Right lobe of liver (tissue), 4 donors: ENCODE results near the gene MUC6.

ENCODE experiments used
- POLR2A ChIP-seq: fragments of 450-650 bp; IDR thresholded peaks from one replicate; pipeline ENCODE4 v1.6.1; 2017; ENCODE audit warnings: antibody characterized with exemption, mild to moderate bottlenecking
- TF ChIP-seq, protein P1 (sequence below), 4 donors: fragments of 200-600 bp in 3 of 4; fragments of 450-650 bp in 1 of 4; IDR thresholded peaks; one replicate each; pipeline versions ENCODE4 v1.5.1 to v1.8.0; 2016 to 2022; ENCODE audit warnings: antibody characterized with exemption in 4 of 4, mild to moderate bottlenecking in 2 of 4
- donor health status: DM: no; HTN: no; CAD: no.
- donor health status: DM: no; HTN: no; CAD: no.
- donor health status: DM: no; HTN: yes; CAD: no.

DNA sequence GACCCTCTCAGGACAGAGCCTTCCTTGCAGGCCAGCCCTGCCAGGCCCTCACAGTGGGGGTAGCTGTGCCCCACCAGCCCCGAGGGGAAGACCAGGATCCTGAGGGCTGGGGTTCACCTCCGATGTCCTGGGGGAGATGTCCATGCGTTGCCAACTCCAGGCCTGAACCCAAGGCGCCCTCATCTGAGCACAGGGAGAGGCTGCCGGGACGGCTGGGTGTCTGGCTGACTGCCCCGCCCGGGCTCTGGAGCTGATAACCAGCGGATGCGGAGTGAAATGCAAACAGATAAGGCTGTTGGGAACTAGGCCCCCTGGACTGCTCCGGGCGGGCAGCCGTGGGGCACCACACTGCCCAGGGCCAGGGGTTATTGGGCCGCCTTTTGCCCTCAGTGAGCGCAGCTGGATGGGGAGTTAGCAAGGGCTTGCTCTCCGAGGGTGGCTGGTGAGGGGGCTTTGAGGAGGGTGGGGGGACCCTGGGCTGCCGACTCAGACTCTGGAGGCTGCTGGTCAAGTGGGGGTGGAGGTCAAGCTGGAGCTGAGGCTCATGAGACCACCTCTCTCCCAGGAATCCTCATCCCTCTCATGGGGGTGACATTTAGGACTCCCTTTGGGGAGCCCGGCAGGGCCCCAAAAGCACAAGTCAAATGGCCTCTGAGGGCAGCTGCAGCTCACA, 5.6 kb upstream of the MUC6 start:
- no peak for TF ChIP-seq POLR2A
- TF ChIP-seq, protein P1, sequence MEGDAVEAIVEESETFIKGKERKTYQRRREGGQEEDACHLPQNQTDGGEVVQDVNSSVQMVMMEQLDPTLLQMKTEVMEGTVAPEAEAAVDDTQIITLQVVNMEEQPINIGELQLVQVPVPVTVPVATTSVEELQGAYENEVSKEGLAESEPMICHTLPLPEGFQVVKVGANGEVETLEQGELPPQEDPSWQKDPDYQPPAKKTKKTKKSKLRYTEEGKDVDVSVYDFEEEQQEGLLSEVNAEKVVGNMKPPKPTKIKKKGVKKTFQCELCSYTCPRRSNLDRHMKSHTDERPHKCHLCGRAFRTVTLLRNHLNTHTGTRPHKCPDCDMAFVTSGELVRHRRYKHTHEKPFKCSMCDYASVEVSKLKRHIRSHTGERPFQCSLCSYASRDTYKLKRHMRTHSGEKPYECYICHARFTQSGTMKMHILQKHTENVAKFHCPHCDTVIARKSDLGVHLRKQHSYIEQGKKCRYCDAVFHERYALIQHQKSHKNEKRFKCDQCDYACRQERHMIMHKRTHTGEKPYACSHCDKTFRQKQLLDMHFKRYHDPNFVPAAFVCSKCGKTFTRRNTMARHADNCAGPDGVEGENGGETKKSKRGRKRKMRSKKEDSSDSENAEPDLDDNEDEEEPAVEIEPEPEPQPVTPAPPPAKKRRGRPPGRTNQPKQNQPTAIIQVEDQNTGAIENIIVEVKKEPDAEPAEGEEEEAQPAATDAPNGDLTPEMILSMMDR (IDR thresholded peaks at IDR 0.05), result no peak
